ENCODE measurements around the gene CYP2R1.
"Not testable (repeated sequence)": the region's sequence is repeated elsewhere in the genome, so short reads cannot be mapped to it uniquely, and the experiment has no call there.

Gene CYP2R1

DNA sequence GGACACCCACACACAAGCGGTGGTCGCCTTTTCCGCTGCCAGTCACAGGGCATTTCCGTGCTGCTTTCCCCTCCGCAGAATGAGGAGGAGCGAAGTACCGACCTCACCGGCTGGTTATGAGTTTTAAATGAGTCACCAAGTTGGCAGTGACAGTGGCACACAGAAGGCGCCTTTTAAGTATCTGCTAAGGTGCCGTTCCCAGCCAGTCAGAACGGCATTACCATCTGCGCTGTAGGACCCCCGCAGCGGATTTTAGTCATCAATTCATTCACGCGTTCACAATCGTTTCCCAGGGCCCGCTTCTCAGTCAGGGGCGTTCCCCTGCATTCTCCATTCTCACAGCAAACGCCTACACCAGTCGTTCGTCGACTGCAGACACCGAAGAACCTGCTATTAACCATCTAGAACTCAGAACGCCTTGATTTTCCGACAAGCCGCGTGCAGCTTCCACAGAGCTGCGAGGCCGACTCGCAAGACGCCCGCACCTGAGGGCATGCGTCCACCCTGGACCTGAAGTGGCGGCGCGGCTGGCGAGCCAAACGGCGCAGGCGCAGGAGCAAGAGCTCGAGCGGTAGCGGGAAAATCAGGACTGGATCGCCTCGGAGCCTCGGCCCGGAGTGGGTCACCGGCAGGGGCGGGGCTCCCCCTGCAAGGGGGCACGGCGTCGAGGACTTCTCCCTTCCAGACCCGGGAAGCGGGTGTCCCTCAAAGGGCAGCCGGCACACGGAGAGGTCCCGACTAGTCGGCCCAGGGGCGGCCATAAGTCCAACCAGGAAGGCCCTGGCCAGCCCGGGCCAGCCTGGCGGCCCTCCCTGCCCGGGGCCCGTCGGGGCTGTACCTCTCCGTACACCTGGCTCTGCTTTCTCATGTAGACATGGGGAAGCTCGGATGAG is 642 bp downstream of the CYP2R1 start:
- DNase-seq: peak; percentile 94

DNA sequence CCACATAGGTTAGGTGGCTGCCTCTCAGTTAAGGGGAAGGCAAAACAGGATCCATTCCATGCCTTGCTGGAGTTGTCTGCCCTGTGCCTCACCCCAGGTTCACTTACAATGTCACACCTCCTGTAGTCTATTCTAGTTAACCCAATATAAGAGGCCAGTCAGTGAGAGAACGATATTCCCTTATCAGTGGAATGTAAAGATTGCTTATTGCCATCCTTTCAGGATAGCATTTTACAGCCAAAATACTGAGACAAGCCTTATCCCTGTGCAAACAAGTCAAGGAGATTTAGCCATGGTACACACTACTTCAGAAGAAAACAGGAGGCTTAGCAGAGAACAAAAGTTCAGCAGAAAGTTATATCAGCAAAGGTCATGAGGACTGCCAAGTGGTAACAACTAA is 5.5 kb downstream of the CYP2R1 start:
- no peak for DNase-seq

DNA sequence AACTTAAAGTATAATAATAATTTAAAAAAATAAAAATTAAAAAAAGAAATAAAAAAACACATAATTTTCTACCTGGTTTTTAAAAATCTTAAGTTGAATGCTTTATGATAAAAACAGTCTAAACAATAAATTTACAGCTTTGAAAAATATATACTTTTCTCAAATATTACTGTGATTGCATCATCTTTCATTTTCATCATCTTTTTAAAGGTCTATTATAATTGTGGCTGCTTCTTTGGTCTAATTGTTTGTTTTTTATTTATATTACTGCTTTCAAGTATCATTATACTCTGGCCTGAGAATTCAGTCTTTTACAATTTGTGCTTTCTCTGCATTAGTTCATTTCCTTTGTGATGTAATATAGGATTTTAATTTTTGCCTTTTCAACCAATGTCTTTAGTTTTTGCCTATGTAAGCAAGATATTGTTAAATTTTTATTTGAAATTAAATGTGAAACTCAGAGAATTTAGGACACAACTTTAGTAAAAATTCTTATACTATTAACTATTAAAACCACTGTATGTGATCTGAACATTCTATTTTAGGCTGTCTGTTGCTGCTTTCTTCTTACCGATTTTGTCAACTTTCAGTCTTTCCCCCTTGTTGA is 7.3 kb downstream of the CYP2R1 start:
- no peak for DNase-seq

DNA sequence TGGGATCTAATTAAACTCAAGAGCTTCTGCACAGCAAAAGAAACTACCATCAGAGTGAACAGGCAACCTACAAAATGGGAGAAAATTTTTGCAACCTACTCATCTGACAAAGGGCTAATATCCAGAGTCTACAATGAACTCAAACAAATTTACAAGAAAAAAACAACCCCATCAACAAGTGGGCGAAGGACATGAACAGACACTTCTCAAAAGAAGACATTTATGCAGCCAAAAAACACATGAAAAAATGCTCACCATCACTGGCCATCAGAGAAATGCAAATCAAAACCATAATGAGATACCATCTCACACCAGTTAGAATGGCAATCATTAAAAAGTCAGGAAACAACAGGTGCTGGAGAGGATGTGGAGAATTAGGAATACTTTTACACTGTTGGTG is 8.3 kb downstream of the CYP2R1 start:
- not testable (repeated sequence) for DNase-seq

DNA sequence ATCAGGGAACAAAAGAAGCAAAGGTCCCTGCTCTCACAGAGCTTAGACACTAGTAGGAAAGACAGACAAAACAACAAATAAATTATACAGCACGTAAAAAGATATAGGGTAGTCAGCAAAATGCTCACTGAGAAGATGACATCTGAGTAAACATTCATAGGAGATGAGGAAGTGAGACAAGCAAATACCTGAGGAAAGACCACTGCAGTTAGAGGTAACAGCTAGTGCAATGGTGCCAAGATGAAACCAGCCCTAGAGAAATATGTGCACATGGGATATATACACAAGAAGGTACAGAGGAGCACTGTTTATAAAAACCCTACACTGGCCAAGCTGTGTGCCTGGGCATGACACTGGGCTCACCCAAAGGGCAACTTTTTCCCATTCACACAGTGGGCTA is 9.8 kb downstream of the CYP2R1 start:
- DNase-seq: no peak

DNA sequence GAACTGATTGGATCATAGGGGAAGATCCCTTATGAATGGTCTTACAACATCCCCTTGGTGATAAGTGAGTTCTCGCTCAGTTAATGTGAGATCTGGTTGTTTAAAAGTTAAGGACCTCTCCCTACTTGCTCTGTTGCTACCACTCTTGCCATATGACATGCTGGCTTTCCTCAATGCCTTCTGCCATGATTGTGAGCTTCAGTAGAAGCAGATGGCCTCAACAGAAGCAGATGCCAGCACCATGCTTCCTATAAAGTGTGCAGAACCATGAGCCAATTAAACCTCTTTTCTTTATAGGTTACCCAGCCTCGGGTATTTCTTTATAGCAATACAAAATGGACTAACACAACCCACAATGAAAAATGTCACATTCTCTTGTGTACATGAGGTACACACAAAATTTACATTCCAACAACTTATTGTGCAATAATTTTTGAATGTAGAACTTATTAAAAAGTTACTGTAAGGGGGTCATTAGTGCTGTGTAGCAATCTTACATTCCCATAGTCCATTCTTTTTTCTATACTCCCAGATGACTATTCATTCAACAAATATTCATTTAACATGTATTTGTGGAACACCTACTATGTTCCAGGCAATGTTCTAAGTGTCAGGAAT is 10.3 kb downstream of the CYP2R1 start:
- DNase-seq: no peak

DNA sequence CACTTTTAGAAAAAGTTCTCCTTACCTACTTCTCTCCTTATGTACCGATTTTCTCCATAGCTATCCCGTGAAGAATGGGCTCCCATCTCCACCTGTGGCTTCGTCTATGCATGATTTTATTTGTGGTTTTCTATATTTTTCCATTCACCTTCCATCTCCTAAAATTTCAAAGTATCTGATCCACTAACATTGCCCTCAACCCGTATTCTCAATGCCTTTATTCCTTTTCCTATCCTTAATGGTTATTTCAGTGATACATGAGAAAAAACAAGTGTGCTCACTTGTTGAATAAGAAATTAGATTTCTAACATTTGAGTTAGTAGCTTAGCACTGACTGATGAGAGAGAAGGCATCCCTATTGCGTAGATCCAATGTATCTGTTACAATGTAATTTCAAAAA is 16.9 kb downstream of the CYP2R1 start:
- DNase-seq: no peak

DNA sequence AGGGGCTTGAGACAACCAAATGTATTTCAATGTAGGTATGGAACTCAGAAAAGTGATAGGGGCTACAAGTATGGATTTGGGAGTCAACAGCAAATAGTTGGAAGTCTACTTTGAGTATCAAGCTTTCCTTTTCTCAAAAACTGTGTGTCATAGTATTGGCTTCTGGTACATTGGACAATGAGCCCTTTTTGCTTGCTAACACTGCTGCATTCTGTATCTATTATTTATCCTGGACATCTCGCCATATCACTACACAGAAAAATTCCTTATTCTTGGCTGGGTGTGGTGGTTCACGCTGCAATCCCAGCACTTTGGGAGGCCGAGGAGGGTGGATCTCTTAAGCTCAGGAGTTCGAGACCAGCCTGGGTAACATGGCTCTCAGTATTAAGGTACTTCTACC is 18.4 kb downstream of the CYP2R1 start:
- DNase-seq: no peak

DNA sequence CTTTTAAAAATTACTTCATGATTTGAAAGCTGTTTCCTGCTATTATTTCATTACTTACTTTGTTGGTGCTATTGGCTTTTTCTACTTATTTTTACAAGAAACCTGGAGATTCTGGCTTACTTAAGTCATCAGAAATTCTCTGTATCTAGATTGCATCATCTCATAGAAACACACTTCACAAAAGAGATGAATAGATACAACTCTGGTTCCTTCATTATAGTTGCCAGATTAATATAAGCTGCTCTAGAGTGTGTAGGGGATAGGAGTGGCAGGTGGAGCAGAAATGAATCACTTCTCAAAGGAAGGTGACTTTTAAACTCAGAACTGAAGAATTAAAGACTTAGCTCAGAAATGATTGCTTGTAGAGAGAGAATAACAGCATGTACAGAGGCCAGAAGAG is 20.0 kb downstream of the CYP2R1 start:
- no peak for DNase-seq

DNA sequence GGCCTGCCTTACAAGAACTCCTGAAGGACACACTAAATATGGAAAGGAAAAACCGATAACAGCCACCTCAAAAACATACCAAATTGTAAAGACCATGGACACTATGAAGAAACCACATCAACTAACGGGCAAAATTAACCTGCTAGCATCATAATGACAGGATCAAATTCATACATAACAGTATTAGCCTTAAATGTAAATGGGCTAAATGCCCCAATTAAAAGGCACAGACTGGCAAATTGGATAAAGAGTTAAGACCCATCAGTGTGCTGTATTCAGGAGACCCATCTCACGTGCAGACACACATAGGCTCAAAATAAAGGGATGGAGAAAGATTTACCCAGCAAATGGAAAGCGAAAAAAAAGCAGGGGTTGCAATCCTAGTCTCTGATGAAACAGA is 28.3 kb downstream of the CYP2R1 start:
- DNase-seq: not testable (repeated sequence)

DNA sequence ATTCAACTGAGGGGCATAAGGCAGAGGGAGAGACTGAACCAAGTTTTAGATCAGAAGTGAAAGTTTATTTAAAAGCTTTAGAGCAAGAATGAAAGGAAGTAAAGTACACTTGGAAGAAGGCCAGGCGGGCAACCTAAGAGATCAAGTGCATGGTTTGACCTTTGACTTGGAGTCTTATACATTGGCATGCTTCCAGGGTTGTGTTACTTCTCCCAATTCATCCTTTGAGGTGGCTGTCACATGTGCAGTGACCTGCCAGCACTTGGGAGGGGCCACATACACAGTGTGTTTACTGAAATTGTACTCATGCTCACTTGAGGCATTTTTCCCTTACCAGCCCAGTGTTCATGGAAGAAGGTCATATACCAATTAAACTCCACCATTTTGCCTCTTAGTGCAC is 30.4 kb downstream of the CYP2R1 start:
- DNase-seq: no peak

DNA sequence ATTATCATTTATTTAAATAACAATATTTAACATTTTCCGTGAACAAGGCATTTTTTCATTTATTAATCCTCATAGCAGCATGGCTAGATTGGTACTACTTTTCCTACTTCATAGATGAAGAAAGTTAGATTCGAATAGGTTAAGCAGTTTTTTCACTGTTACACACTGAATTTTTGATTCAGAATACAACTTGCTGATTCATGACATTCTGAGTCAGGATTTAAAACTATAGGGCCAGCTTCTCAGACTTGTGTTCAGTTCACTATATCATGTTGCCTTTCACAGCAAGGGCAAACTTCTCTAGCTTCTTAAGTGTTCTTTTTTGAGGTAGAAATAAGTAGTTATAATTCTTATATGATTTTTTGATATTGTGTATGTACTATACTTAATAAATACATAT is 31.5 kb downstream of the CYP2R1 start:
- no peak for DNase-seq

DNA sequence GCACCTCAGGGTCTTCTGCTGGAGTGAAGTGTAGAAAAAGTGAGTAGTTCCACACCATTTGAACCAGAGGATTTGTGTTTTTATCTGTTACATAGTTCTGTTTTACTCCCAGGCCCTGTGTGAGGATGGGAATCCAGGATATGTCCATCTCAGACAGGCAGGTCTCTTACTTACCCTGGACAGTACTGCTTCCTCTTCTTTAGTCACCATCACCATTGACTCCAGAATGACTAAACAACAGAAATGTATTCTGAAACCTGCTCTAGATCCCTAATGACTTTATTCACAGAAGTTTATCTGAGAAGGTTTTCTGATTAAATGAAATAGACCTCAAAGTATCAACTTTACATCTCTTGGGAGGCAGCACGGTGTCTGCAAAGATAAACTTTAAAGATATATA is 33.6 kb downstream of the CYP2R1 start:
- no peak for DNase-seq

DNA sequence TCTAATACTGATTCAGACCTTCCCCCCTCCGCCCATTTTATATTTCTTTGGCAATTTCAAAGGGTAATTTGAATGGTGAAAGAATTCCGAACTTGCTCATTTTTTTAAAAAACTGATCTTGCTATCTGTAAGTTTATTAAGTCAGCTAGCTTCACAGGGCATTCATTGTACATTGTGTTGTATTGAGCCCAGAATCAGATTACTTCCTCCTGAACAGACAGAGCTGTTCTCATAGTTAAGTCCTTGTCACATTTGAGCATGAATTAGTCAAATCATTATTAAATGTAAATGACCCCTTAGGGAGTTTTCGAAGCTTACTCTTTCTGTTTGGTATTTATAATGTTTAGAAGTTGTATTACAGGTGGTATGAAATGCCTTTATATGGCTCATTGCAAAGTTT is 34.4 kb downstream of the CYP2R1 start:
- no peak for DNase-seq

DNA sequence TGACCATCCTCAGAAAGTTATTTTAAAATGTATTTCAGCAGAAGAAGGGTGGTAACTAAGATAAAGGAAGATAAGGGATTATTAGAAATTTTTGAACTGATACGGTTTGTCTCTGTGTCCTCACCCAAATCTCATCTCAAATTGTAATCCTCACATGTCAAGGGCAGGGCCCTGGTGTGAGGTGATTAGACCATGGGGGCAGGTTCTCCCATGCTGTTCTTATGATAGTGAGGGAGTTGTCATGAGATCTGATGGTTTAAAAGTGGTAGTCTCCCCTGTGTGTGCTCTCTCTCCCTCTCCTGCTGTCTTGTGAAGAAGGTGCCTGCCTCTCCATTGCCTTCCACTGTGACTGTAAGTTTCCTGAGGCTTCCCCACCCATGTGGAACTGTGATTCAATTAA is 36.1 kb downstream of the CYP2R1 start:
- no peak for DNase-seq

DNA sequence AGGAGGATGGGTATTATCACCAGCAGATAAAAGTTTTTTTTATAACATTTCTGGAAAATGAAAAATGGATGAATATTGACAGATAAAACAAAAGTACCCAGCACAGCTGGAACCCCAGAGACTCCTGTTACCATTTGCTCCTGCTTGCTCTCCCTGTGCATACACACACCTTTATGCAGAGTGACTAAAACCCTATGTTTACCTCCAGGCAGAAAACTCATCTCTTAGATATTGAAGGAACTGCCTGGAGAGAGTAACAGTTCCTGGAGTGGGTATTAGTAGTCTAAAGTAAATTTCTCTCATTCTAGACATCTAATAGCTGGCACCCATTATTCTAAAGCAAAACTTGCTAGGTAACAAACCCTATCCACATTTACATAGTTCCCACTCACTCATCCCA is 38.0 kb downstream of the CYP2R1 start:
- DNase-seq: no peak

DNA sequence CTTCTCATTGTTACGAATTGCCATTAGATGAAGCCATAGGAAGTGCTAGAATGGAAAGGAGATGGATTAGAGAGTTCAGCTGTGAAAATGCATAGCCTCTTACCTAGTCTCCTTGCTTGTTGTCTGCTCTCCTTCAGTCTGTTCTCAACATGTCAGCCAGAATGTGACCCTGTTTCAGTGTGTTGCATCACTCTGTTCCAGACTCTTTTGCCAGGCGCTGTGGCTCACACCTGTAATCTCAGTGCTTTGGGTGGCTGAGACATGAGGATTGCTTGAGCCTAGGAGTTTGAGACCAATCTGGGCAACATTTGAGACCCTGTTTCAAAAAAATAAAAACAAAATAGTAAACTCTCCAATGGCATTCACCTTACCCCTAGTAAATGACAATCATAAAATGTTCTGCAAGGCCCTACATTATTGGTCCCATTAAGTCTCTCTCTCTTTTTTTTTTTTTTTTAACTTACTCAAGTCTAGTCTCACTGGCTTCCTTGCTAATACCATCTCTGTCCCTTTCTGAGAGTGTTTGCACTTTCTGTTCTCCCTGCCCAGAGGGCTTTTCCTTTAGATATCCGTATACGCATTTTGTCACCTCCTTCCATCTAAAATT is 39.4 kb downstream of the CYP2R1 start:
- no peak for DNase-seq

DNA sequence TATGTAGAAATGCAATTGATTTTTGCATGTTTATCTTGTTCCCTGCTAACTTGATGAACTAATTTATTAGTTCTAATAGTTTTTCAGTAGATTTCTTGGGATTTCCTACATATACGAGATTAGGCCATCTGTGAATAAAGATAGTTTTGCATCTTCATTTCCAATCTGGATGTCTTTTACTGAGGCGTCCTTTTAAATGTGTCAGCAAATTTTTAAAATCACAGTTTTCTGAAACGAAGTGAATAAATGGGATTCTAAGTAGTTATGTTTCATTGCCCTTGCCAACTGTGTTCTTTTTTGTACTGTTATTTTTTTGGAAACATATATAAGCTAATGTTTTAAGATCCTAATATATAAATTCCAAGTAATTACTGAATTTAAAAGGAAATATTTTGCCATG is 50.0 kb downstream of the CYP2R1 start:
- DNase-seq: no peak

DNA sequence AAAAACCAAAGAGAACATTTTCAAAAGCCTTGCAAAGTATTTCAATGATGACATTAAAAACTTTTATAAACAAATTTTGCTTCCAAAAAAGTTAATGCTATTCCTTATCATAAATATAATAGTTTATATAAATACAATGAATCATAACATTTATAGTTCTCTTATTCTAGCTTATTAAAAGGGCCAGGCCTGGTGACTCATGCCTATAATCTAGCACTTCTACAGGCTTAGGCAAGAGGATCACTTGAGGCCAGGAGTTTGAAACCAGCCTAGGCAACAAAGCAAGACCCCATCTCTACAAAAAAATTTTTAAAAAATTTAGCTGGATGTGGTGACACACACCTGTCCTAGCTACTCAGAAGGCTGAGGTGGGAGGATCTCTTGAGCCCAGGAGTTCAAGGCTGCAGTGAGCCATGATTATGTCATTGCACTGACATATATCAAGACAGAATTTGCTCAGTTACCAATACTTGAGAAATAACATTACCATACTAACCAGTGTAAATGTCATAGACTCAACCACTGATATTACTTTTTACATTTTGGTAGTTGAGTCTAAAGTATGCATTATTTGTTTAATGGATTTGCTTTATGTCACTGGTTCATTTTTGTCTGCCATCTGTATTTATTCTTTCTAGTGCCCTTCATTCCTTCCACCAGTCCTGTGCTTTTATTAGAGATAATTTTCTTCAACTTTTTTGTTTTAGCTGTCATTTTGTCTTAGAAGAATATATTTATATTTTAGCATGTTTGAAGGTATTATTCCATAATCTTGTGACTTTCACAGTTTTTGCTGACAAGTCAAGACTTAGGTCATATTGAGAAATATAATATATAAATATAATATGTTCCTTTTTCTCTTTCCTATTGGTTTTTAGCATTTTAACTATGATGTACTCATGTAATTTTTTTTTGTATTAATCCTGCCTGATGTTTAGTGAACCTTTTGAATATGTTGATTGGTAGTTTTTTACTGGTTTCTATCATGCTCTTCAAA is 56.2 kb downstream of the CYP2R1 start:
- no peak for DNase-seq

Data from activated CD8-positive, alpha-beta memory T cell treated with anti-CD3 and anti-CD28 coated beads for 24 hours (primary cell).